Right renal cortex interstitium (tissue), 3 donors: ENCODE results near the gene AUTS2. TPM values are rescaled to one million over a fixed set of nuclear protein-coding genes. Genes with fewer than 3 reads are reported as not detected.

Experiments
- DNase-seq, 3 donors: peaks; one replicate each; pipeline ENCODE4 v3.0.0-alpha.2; 2013; ENCODE audit warnings: low read depth in 3 of 3, low spot score in 2 of 3
- polyA plus RNA-seq, 3 donors: library from polyadenylated mRNA; unstranded; fragments of 120-200 nt; gene quantifications; one replicate each; pipeline ENCODE4 v1.2.1, GENCODE V29; 2013; ENCODE audit not compliant: insufficient read length in 3 of 3

The AUTS2 gene
- polyA plus RNA-seq, 3 donors: 51.6 to 66.2 (median 55.2) TPM

- DNase-seq: no peak
Measured at GRCh38 chr7:70763961-70764691, 1165.9 kb downstream of the AUTS2 start.

GRCh38 chr7:70764701-70765208 is 1166.5 kb downstream of the AUTS2 start:
- DNase-seq: no peak

GRCh38 chr7:70765651-70766050 is 1167.4 kb downstream of the AUTS2 start:
- no peak for DNase-seq

- DNase-seq: no peak
Measured at GRCh38 chr7:70766109-70766508, 1167.8 kb downstream of the AUTS2 start.

- no peak for DNase-seq
Measured at GRCh38 chr7:70766694-70767093, 1168.4 kb downstream of the AUTS2 start.

- no peak for DNase-seq
Measured at GRCh38 chr7:70770154-70770553, 1171.9 kb downstream of the AUTS2 start.

- no peak for DNase-seq
Measured at GRCh38 chr7:70771451-70771850, 1173.2 kb downstream of the AUTS2 start.

- DNase-seq: no peak
Measured at GRCh38 chr7:70772891-70773290, 1174.6 kb downstream of the AUTS2 start.

- no peak for DNase-seq
Measured at GRCh38 chr7:70773406-70773805, 1175.1 kb downstream of the AUTS2 start.

GRCh38 chr7:70774950-70775527 is 1176.8 kb downstream of the AUTS2 start:
- DNase-seq: no peak

GRCh38 chr7:70775570-70776156 is 1177.4 kb downstream of the AUTS2 start:
- DNase-seq: no peak

GRCh38 chr7:70776627-70777101 is 1178.4 kb downstream of the AUTS2 start:
- no peak for DNase-seq

GRCh38 chr7:70777251-70777650 is 1179.0 kb downstream of the AUTS2 start:
- no peak for DNase-seq

GRCh38 chr7:70778585-70778984 is 1180.3 kb downstream of the AUTS2 start:
- no peak for DNase-seq

GRCh38 chr7:70779321-70779720 is 1181.0 kb downstream of the AUTS2 start:
- no peak for DNase-seq

GRCh38 chr7:70781922-70782311 is 1183.6 kb downstream of the AUTS2 start:
- no peak for DNase-seq

GRCh38 chr7:70782796-70783195 is 1184.5 kb downstream of the AUTS2 start:
- no peak for DNase-seq

- no peak for DNase-seq
Measured at GRCh38 chr7:70785427-70785826, 1187.2 kb downstream of the AUTS2 start.

- no peak for DNase-seq
Measured at GRCh38 chr7:70786076-70786475, 1187.8 kb downstream of the AUTS2 start.

- DNase-seq: no peak
Measured at GRCh38 chr7:70787286-70787685, 1189.0 kb downstream of the AUTS2 start.

- no peak for DNase-seq
Measured at GRCh38 chr7:70787771-70788170, 1189.5 kb downstream of the AUTS2 start.

- no peak for DNase-seq
Measured at GRCh38 chr7:70788276-70788675, 1190.0 kb downstream of the AUTS2 start.
